ENCODE measurements around the gene ARPC3. TPM values are rescaled to one million over a fixed set of nuclear protein-coding genes. Genes with fewer than 3 reads are reported as not detected.
A peak's percentile ranks its signal among the peaks of the same experiment; 100 is the strongest.
"Not testable (repeated sequence)": the region's sequence is repeated elsewhere in the genome, so short reads cannot be mapped to it uniquely, and the experiment has no call there.

The ARPC3 gene
- total RNA-seq: 100 to 1,000 TPM; 279 to 311 TPM

DNA sequence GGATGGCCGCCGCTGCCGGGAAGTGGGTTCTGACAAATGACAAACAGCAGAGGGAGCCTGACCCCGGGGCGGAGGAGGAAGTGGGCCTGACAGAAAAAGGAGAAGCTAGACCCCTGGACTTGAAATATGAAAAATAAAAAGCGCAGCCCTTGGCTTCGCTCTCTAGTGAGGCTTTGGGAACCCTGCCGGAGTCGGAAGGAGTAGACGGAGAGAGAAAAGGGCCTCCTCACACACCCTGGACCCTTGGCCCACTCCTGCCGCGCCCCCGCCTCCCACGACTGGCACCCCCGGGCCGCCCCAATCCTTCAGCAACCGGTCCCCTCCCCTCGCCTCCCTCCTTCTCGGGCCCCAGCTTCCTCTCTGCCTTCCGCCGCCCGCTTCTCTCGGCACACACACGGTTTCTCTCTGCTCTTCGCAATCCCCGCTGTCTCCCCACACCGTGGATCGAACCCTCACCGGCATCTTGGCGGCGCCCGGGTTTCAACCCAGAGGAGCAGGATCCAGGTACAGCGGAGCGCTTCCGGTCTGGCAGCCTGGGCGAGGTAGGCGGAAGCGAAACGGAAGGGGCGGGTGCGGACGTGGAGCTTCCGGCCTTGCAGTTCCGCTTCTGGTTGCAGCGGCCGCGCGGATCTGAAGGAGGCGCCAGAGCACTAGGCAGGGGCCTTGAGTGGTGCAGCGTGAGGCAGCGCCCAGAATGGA is at the start of gene ARPC3:
Gene ARPC3, minus strand, starts transcription at position 539 of the 699 bp plus-strand sequence. Its CDS starts 77 bp downstream, at position 462.
- Mint-ChIP-seq H3K4me1 (ENCODE audit: low read depth) (peaks cover 38% of the 10 kb centered on the region), H3K36me3 (ENCODE audit: low read depth) (peaks cover 31% of the 10 kb centered on the region), H3K9me3 (no peaks in the 10 kb centered on the region), H3K27ac (peak within 1 kb of the TSS; percentile 100), H3K4me3 (peak within 1 kb of the TSS; percentile 100), H3K27me3 (ENCODE audit: low read depth) (no peaks in the 10 kb centered on the region)
- DNase-seq: peak; percentile 98
- intact Hi-C loops (cut with micrococcal nuclease): loop anchor here (1.0 to 5.0 kb wide), 10 partner anchors 18 to 438 kb away; partner anchors contain the start of genes ANAPC7, ATP2A2, FAM216A and GPN3
- CTCF ChIA-PET: interaction anchor here (0.6 to 5.6 kb wide), 23 partner anchors 10 to 426 kb away, joined by 3 to 50 read pairs (median 4); partner anchors contain the start of genes FAM216A and GPN3

DNA sequence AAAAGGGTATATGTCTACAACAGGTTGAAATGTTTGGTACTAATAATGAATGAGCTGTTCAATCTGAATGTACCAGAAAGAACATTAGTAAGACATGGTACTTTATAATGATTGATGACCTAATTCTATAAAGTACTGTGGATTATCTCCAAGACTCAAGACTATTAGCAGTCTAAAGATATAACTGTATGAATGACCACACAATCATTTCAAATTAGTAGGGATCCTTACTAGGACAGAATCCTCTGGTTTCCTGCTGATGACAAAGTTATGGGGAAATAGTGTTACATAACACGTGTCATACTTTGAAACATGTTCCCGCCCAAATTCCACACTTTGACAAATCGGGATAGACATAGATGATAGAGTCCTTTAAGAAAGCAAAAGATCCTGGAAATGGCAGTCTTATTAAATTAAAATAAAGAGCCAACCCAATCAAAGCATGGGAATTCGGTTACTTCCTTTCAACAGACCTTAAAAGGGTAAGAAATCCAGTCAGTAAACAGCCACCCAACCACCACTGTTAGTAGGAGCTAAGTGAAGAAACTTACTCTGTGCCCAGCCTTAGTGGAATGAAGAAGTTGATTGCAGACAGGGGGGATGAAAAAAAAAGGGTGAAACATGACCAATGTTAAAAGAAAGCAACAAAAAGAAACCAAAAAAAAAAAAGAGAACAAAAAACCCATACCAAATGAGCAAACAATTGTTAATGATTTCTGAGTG is 49.0 kb upstream of the ARPC3 start:
- CTCF ChIA-PET: interaction anchor here (0.5 to 9.0 kb wide), 3 partner anchors 102 to 202 kb away, joined by 3 to 64 read pairs (median 3); no protein-coding TSS in a partner anchor
- peak overlapping the region; percentile 25 for H3K4me3 Mint-ChIP-seq
- peaks cover 22% of the 10 kb centered on the region for H3K36me3 Mint-ChIP-seq (ENCODE audit: low read depth)
- H3K4me1 Mint-ChIP-seq (ENCODE audit: low read depth): peaks cover 32% of the 10 kb centered on the region
- intact Hi-C loops (cut with micrococcal nuclease): no loop called here
- H3K27me3 Mint-ChIP-seq (ENCODE audit: low read depth): no peaks in the 10 kb centered on the region
- H3K9me3 Mint-ChIP-seq: peaks cover 2% of the 10 kb centered on the region
- DNase-seq: no peak
- H3K27ac Mint-ChIP-seq: peak overlapping the region; percentile 69

DNA sequence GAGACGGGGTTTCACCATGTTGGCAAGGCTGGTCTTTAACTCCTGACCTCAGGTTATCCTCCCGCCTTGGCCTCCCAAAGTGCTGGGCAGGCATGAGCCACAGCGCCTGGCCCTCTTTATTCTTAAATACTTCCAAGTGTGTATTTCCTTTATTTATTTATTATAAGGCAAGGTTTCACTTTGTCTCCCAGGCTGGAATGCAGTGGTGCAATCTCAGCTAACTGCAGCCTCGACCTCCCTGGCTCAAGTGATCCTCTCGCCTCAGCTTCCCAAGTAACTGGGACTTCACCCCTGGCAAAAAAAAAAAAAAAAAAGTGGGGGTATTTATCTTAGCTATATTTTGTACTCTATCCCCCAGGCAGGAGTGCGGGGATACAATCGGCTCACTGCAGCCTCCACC is 25.3 kb upstream of the ARPC3 start:
- DNase-seq: no peak
- H3K27me3 Mint-ChIP-seq (ENCODE audit: low read depth): no peaks in the 10 kb centered on the region
- no peak overlapping the region for H3K27ac Mint-ChIP-seq
- H3K36me3 Mint-ChIP-seq (ENCODE audit: low read depth): peaks cover 22% of the 10 kb centered on the region
- H3K4me1 Mint-ChIP-seq (ENCODE audit: low read depth): peaks cover 14% of the 10 kb centered on the region
- no peaks in the 10 kb centered on the region for H3K9me3 Mint-ChIP-seq
- no peak overlapping the region for H3K4me3 Mint-ChIP-seq
- CTCF ChIA-PET: interaction anchor here (1.1 kb wide), 1 partner anchor 44 kb away, joined by 3 read pairs; no protein-coding TSS in a partner anchor
- intact Hi-C loops (cut with micrococcal nuclease): no loop called here

DNA sequence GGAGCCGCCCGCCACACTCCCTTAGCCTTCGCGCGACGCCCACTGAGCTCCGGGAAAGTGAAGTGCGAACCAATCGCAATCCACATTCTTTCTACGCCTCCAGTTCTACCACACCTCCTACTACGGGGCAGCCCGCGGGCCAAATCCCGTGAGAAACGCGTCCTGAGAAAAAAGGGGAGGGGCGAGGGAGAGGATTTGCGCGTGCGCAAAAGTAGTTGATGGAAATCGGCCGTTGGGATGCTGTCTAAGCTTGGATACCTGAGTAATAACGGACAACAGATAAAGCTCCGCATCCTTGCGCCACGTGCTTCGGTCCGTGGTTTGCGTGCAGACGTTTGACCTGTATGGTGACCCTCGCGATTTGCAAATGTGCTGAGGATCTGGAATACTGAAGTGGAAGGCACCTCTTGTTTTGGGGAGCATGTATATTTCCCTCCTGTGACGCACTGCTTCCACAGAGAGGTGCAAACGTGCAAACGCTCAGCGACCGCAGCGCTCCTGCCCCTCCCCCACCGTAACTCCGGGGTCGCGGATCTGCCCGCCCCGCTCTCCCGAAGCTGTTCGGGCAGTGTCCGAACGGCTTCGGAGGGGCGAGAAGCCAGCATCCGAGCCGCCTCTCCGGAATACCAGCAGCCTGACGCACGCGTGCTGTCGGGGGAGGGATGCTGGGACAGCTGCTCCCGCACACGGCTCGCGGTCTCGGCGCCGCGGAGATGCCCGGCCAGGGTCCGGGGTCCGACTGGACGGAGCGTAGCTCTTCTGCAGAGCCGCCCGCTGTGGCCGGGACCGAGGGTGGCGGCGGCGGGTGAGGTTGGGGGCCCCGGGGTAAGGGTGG is 18.3 kb upstream of the ARPC3 start, which contains the start of the genes FAM216A and GPN3:
Gene FAM216A, plus strand, starts transcription at position 632 of the 835 bp plus-strand sequence. Its CDS starts 31 bp downstream, at position 663.
Gene GPN3, minus strand, starts transcription at position 44 of the 835 bp plus-strand sequence. CDS start 54 bp downstream, outside the sequence.
- Mint-ChIP-seq H3K27ac (peak within 1 kb of the TSS; percentile 96), H3K36me3 (ENCODE audit: low read depth) (peaks cover 21% of the 10 kb centered on the region), H3K27me3 (ENCODE audit: low read depth) (no peaks in the 10 kb centered on the region), H3K4me3 (peak within 1 kb of the TSS; percentile 98), H3K4me1 (ENCODE audit: low read depth) (peaks cover 41% of the 10 kb centered on the region), H3K9me3 (no peaks in the 10 kb centered on the region)
- intact Hi-C loops (cut with micrococcal nuclease): loop anchor here (1.0 to 5.0 kb wide), 12 partner anchors 18 to 419 kb away; partner anchors contain the start of genes ANAPC7, ARPC3, IFT81 and PPTC7
- CTCF ChIA-PET: interaction anchor here (0.6 to 2.8 kb wide), 18 partner anchors 9 to 366 kb away, joined by 3 to 36 read pairs (median 4); partner anchors contain the start of genes ARPC3, RAD9B and VPS29
- peak; percentile 98 for DNase-seq

- peaks cover 20% of the 10 kb centered on the region for H3K36me3 Mint-ChIP-seq (ENCODE audit: low read depth)
- CTCF ChIA-PET: interaction anchor here (1.0 to 2.5 kb wide), 8 partner anchors 9 to 175 kb away, joined by 3 to 36 read pairs (median 6); partner anchors contain the start of genes ARPC3, RAD9B and VPS29
- no peak for DNase-seq
- H3K4me1 Mint-ChIP-seq (ENCODE audit: low read depth): peaks cover 41% of the 10 kb centered on the region
- no peaks in the 10 kb centered on the region for H3K27me3 Mint-ChIP-seq (ENCODE audit: low read depth)
- intact Hi-C loops (cut with micrococcal nuclease): loop anchor here (1.0 to 5.0 kb wide), 11 partner anchors 18 to 419 kb away; partner anchors contain the start of genes ANAPC7, ARPC3, IFT81 and PPTC7
- peak overlapping the region; percentile 96 for H3K27ac Mint-ChIP-seq
- H3K9me3 Mint-ChIP-seq: no peaks in the 10 kb centered on the region
- H3K4me3 Mint-ChIP-seq: peak overlapping the region; percentile 98
Measured at GRCh38 chr12:110467847-110468213, 17.7 kb upstream of the ARPC3 start.

DNA sequence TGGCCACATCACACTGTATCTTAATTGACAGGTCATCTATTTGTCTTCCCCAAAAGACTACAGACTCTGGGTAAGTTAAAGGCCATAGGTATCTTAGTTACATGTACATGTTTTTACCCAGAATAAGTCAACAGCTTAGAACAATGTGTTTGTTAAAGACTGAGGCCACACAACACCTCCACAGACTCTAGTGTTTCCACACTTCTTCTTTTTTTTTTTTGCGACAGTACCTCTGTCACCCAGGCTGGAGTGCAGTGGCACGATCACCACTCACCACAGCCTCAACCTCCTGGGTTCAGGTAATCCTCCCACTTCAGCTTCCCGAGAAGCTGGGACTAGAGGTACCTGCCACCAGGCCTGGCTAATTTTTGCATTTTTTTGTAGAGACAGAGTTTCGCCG is 16.7 kb upstream of the ARPC3 start:
- H3K4me1 Mint-ChIP-seq (ENCODE audit: low read depth): peaks cover 42% of the 10 kb centered on the region
- no peak overlapping the region for H3K27ac Mint-ChIP-seq
- intact Hi-C loops (cut with micrococcal nuclease): loop anchor here (5.0 kb wide), 3 partner anchors 86 to 421 kb away; partner anchors contain the start of gene IFT81
- H3K4me3 Mint-ChIP-seq: peak overlapping the region; percentile 48
- H3K36me3 Mint-ChIP-seq (ENCODE audit: low read depth): peaks cover 19% of the 10 kb centered on the region
- CTCF ChIA-PET: interaction anchor here (0.9 to 1.5 kb wide), 3 partner anchors 15 to 135 kb away, joined by 3 to 6 read pairs (median 6); partner anchors contain the start of gene ARPC3
- H3K9me3 Mint-ChIP-seq: no peaks in the 10 kb centered on the region
- DNase-seq: no peak
- no peaks in the 10 kb centered on the region for H3K27me3 Mint-ChIP-seq (ENCODE audit: low read depth)

GRCh38 chr12:110465765-110466164 is 15.6 kb upstream of the ARPC3 start:
- intact Hi-C loops (cut with micrococcal nuclease): loop anchor here (5.0 kb wide), 3 partner anchors 87 to 422 kb away; partner anchors contain the start of gene IFT81
- H3K4me3 Mint-ChIP-seq; H3K27ac Mint-ChIP-seq; H3K27me3 Mint-ChIP-seq (ENCODE audit: low read depth); H3K9me3 Mint-ChIP-seq; DNase-seq: not testable (repeated sequence)
- peaks cover 39% of the 10 kb centered on the region for H3K4me1 Mint-ChIP-seq (ENCODE audit: low read depth)
- H3K36me3 Mint-ChIP-seq (ENCODE audit: low read depth): peaks cover 12% of the 10 kb centered on the region
- CTCF ChIA-PET: interaction anchor here (0.6 to 1.5 kb wide), 4 partner anchors 16 to 540 kb away, joined by 3 to 6 read pairs (median 4); partner anchors contain the start of gene ARPC3

DNA sequence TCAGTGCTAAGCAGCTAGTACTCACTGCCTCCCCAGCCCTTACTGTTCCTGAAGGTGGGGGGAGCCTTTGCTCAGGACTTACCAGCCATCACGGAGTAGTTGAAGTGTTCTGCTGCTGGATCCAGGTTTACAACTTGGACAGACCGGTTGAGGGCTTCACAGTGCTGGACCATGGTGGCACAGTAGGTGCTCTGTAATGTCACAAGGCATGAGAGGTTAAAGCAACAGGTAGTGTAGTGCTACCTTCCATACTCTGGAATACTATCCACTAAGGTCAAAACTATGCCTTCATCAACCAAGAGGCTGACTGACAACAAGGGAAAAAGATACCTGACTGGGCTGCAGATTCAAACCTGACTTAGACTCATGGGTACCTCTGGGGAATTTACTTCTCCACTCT is 14.9 kb upstream of the ARPC3 start:
- Mint-ChIP-seq H3K4me3 (no peak overlapping the region), H3K9me3 (no peaks in the 10 kb centered on the region), H3K27me3 (ENCODE audit: low read depth) (no peaks in the 10 kb centered on the region), H3K36me3 (ENCODE audit: low read depth) (peaks cover 11% of the 10 kb centered on the region), H3K27ac (no peak overlapping the region), H3K4me1 (ENCODE audit: low read depth) (peaks cover 32% of the 10 kb centered on the region)
- CTCF ChIA-PET: no interaction called here
- DNase-seq: no peak
- intact Hi-C loops (cut with micrococcal nuclease): loop anchor here (5.0 kb wide), 3 partner anchors 87 to 422 kb away; partner anchors contain the start of gene IFT81

DNA sequence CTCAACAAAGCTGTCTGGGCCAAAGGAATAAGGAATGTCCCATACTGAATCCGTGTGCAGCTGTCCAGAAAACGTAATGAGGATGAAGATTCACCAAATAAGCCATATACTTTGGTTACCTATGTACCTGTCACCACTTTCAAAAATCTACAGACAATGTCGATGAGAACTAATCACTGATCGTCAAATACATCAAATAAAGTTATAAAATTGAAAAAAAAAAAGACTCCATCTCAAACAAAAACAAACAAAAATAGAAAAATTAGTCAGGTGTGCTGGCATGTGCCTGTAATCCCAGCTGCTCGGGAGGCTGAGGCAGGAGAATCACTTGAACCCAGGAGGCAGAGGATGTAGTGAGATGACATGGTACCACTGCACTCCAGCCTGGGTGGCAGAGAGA is 11.1 kb upstream of the ARPC3 start:
- CTCF ChIA-PET: interaction anchor here (0.6 to 0.7 kb wide), 3 partner anchors 8 to 435 kb away, joined by 3 to 5 read pairs (median 3); no protein-coding TSS in a partner anchor
- peaks cover 15% of the 10 kb centered on the region for H3K36me3 Mint-ChIP-seq (ENCODE audit: low read depth)
- H3K4me3 Mint-ChIP-seq; H3K27ac Mint-ChIP-seq; H3K27me3 Mint-ChIP-seq (ENCODE audit: low read depth); H3K4me1 Mint-ChIP-seq (ENCODE audit: low read depth); H3K9me3 Mint-ChIP-seq; intact Hi-C loops (cut with micrococcal nuclease); DNase-seq: not testable (repeated sequence)

- H3K4me3 Mint-ChIP-seq: no peak overlapping the region
- no peak for DNase-seq
- no peak overlapping the region for H3K27ac Mint-ChIP-seq
- CTCF ChIA-PET: interaction anchor here (0.6 to 1.4 kb wide), 3 partner anchors 10 to 1892 kb away, joined by 3 to 6 read pairs (median 4); partner anchors contain the start of genes FAM216A and GPN3
- H3K4me1 Mint-ChIP-seq (ENCODE audit: low read depth): peaks cover 4% of the 10 kb centered on the region
- peaks cover 15% of the 10 kb centered on the region for H3K36me3 Mint-ChIP-seq (ENCODE audit: low read depth)
- no peaks in the 10 kb centered on the region for H3K9me3 Mint-ChIP-seq
- H3K27me3 Mint-ChIP-seq (ENCODE audit: low read depth): no peaks in the 10 kb centered on the region
- intact Hi-C loops (cut with micrococcal nuclease): no loop called here
Measured at GRCh38 chr12:110458756-110459155, 8.6 kb upstream of the ARPC3 start.

All from activated naive CD4-positive, alpha-beta T cell treated with anti-CD3 and anti-CD28 coated beads for 36 hours (primary cell).